HepG2 (cell line): ENCODE results near the gene FBXL20. TPM values are rescaled to one million over a fixed set of nuclear protein-coding genes. Genes with fewer than 3 reads are reported as not detected.

Experiments
- ATAC-seq: fragments of 200-7000 bp; cut with Tn5 transposase; 3 replicates; pipeline ENCODE4 v1.9.1; 2020; ENCODE audit warnings: mild to moderate bottlenecking, moderate library complexity
- BruUV-seq: library from RNA; stranded (reverse); fragments of 400-500 nt; replicated peaks from 2 replicates; lab custom pipeline; 2021; lab: Mats Ljungman, UMichigan
- CTCF ChIA-PET: fragments of 300-600 bp; formaldehyde crosslinking; extraction: SDS; loops from one replicate; lab custom pipeline; 2021; ENCODE audit warnings: low total read pairs, inconsistent platforms, low intra/inter-chr PET ratio; lab: Yijun Ruan, JAX
- POLR2A ChIA-PET: fragments of 350-600 bp; sonication (Branson Sonifier 250); formaldehyde crosslinking; loops from one replicate; lab custom pipeline; 2020; ENCODE audit warnings: antibody characterized with exemption, inconsistent platforms; lab: Yijun Ruan, JAX
- DNase-seq: peaks from one replicate; pipeline ENCODE4 v3.0.0-alpha.2; 2015; ENCODE audit warnings: low spot score
- FAIRE-seq: peaks from 3 replicates; lab custom pipeline; 2011; peaks lifted over from hg19 to GRCh38; lab: Jason Lieb, UNC
- H2AFZ ChIP-seq: one replicate; pipeline ENCODE4 v1.6.1; 2011; ENCODE audit warnings: low read length, inconsistent platforms
- H3K27ac ChIP-seq: fragments of 300-600 bp; 3 replicates; pipeline ENCODE4 v1.8.0; 2011; ENCODE audit warnings: mixed run types, mild to moderate bottlenecking, mixed read lengths, low read length, inconsistent platforms; ENCODE audit not compliant: insufficient read depth; ENCODE audit errors: extremely low read length
- H3K27me3 ChIP-seq, 2 experiments: fragments of 200-600 bp in 1 of 2; 2 replicates in 1 of 2; 3 replicates in 1 of 2; pipeline versions ENCODE4 v1.6.0 to v1.8.0; 2011; ENCODE audit warnings: low read length in 2 of 2, mild to moderate bottlenecking in 2 of 2, moderate library complexity in 2 of 2, inconsistent platforms in 1 of 2; ENCODE audit not compliant: insufficient read depth in 2 of 2, control insufficient read depth in 1 of 2
- H3K36me3 ChIP-seq, 2 experiments: fragments of 200-600 bp in 1 of 2; replicated peaks in 1 of 2; 2 replicates in 1 of 2; 3 replicates in 1 of 2; pipeline versions ENCODE4 v1.5.1 to v1.8.0; 2011; ENCODE audit warnings: low read length in 2 of 2, inconsistent platforms in 1 of 2; ENCODE audit not compliant: insufficient read depth in 2 of 2, control insufficient read depth in 1 of 2
- H3K4me1 ChIP-seq: 2 replicates; pipeline ENCODE4 v1.5.1; 2012; ENCODE audit warnings: low read length, inconsistent platforms; ENCODE audit not compliant: insufficient read depth
- H3K4me2 ChIP-seq: 2 replicates; pipeline ENCODE4 v1.6.0; 2011; ENCODE audit warnings: low read depth, low read length, inconsistent platforms
- H3K4me3 ChIP-seq, 3 experiments: fragments of 200-600 bp in 1 of 3; sonication (generic), shearing (Covaris generic) in 1 of 3; replicated peaks in 1 of 3; 2 replicates each; pipeline ENCODE4 v1.5.1; 2011 to 2016; ENCODE audit warnings: low read length in 3 of 3, inconsistent platforms in 2 of 3, low read depth in 2 of 3, mild to moderate bottlenecking in 2 of 3, control low read depth in 1 of 3, mixed read lengths in 1 of 3; ENCODE audit not compliant: insufficient read depth in 1 of 3
- H3K79me2 ChIP-seq: one replicate; pipeline ENCODE4 v1.6.1; 2011; ENCODE audit warnings: low read length, inconsistent platforms; ENCODE audit not compliant: insufficient read depth
- H3K9ac ChIP-seq: 2 replicates; pipeline ENCODE4 v1.6.0; 2011; ENCODE audit warnings: mild to moderate bottlenecking, low read depth, low read length, inconsistent platforms; ENCODE audit not compliant: insufficient read depth
- H3K9me3 ChIP-seq: 2 replicates; pipeline ENCODE4 v1.5.1; 2012; ENCODE audit warnings: mild to moderate bottlenecking, low read length
- H4K20me1 ChIP-seq: 2 replicates; pipeline ENCODE4 v1.6.0; 2011; ENCODE audit warnings: inconsistent platforms, mild to moderate bottlenecking, low read length, moderate library complexity; ENCODE audit not compliant: insufficient read depth
- FOXK1 ChIP-seq: sonication (generic); formaldehyde crosslinking; IDR thresholded peaks from 2 replicates; pipeline ENCODE4 v1.4.0; 2020; ENCODE audit warnings: low read depth, missing genetic modification reagents, borderline replicate concordance
- KDM1A ChIP-seq: IDR thresholded peaks from 2 replicates; pipeline ENCODE4 v1.6.1; 2016; ENCODE audit warnings: missing compliant biosample characterization
- KDM3A ChIP-seq: IDR thresholded peaks from 2 replicates; pipeline ENCODE4 v1.6.1; 2018; ENCODE audit warnings: low read depth, missing compliant biosample characterization
- MZF1 ChIP-seq: sonication (generic); formaldehyde crosslinking; IDR thresholded peaks from 2 replicates; pipeline ENCODE4 v1.8.1; 2023; ENCODE audit warnings: mild to moderate bottlenecking, missing genetic modification reagents, borderline replicate concordance
- NR2F6 ChIP-seq, 2 experiments: IDR thresholded peaks; 2 replicates each; pipeline ENCODE4 v1.6.1; 2016; ENCODE audit warnings: antibody characterized with exemption in 1 of 2, mild to moderate bottlenecking in 1 of 2
- SOX6 ChIP-seq, 2 experiments: fragments of 450-650 bp in 1 of 2; sonication (generic) in 1 of 2; formaldehyde crosslinking in 1 of 2; IDR thresholded peaks; 2 replicates each; pipeline versions ENCODE4 v1.4.0 to v1.6.1; 2017 to 2020; ENCODE audit warnings: antibody characterized with exemption in 1 of 2, mild to moderate bottlenecking in 1 of 2, missing genetic modification reagents in 1 of 2
- TBP ChIP-seq: sonication (generic); formaldehyde crosslinking; IDR thresholded peaks from 2 replicates; pipeline ENCODE4 v1.5.0; 2020; ENCODE audit warnings: missing genetic modification reagents
- TBX2 ChIP-seq: sonication (generic); formaldehyde crosslinking; IDR thresholded peaks from 2 replicates; pipeline ENCODE4 v1.5.0; 2020; ENCODE audit warnings: missing genetic modification reagents, mild to moderate bottlenecking, borderline replicate concordance
- ZKSCAN5 ChIP-seq: sonication (generic); formaldehyde crosslinking; IDR thresholded peaks from 2 replicates; pipeline ENCODE4 v1.5.1; 2020; ENCODE audit warnings: mild to moderate bottlenecking, missing genetic modification reagents
- ZNF17 ChIP-seq: sonication (generic); formaldehyde crosslinking; IDR thresholded peaks from 2 replicates; pipeline ENCODE4 v1.5.0; 2020; ENCODE audit warnings: mild to moderate bottlenecking, missing genetic modification reagents
- ZNF326 ChIP-seq: sonication (generic); formaldehyde crosslinking; IDR thresholded peaks from 2 replicates; pipeline ENCODE4 v1.4.0; 2020; ENCODE audit warnings: missing genetic modification reagents, borderline replicate concordance
- WGBS: methylation state at CpG from one replicate; pipeline ENCODE4 v1.1.6; 2017; ENCODE audit warnings: low lambda C conversion rate; 5-methylcytosine and 5-hydroxymethylcytosine counted together
- in situ Hi-C: cut with HindIII; loops from 2 replicates; pipeline ENCODE4 v1.10.0; 2017; ENCODE audit warnings: low pct_unique_long_range_greater_than_20kb; ENCODE audit not compliant: extremely low pct_ligation_motif_present
- intact Hi-C: fragments of 100-400 bp; cut with micrococcal nuclease; formaldehyde crosslinking; loops from one replicate; pipeline ENCODE4 v1.10.0; 2022; ENCODE audit not compliant: unreplicated experiment
- polyA plus RNA-seq, 8 experiments: library from polyadenylated mRNA; depleted of rRNA in 3 of 8; stranded (reverse) in 7 of 8; unstranded in 1 of 8; fragments of >200 nt; fragmentation: Illumina TruSeq in 4 of 8; extraction: Trizol in 4 of 8; gene quantifications; 2 replicates each; pipeline versions ENCODE4 v1.2.1 to v1.2.3, GENCODE V29; 2011 to 2016; ENCODE audit warnings: low read depth in 4 of 8, missing spikeins in 1 of 8, mixed read lengths in 1 of 8; ENCODE audit not compliant: insufficient read depth in 1 of 8
- total RNA-seq, 5 experiments: library from RNA; depleted of rRNA; stranded (reverse); fragments of >200 nt; fragmentation: Illumina TruSeq; extraction: Trizol; gene quantifications; 2 replicates each; pipeline ENCODE4 v1.2.3, GENCODE V29; 2016; ENCODE audit warnings: low read depth in 1 of 5
- TF ChIP-seq, protein P1 (sequence below): sonication (generic); formaldehyde crosslinking; IDR thresholded peaks from 2 replicates; pipeline ENCODE4 v1.5.0; 2020; ENCODE audit warnings: mild to moderate bottlenecking, missing genetic modification reagents, borderline replicate concordance
- TF ChIP-seq, protein P2 (sequence below): sonication (generic); formaldehyde crosslinking; IDR thresholded peaks from 2 replicates; pipeline ENCODE4 v1.4.0; 2020; ENCODE audit warnings: missing genetic modification reagents
- TF ChIP-seq, protein P3 (sequence below): sonication (generic); formaldehyde crosslinking; IDR thresholded peaks from 2 replicates; pipeline ENCODE4 v1.4.0; 2020; ENCODE audit warnings: mild to moderate bottlenecking, missing genetic modification reagents
- TF ChIP-seq, protein P4 (sequence below): sonication (generic); formaldehyde crosslinking; IDR thresholded peaks from 2 replicates; pipeline ENCODE4 v1.4.0; 2020; ENCODE audit warnings: missing genetic modification reagents
- TF ChIP-seq, protein P5 (sequence below): sonication (generic); formaldehyde crosslinking; IDR thresholded peaks from 2 replicates; pipeline ENCODE4 v1.8.0; 2023; ENCODE audit warnings: mild to moderate bottlenecking, missing genetic modification reagents

FBXL20 gene
- total and polyA plus RNA-seq, 2 of the 13 experiments (the other 11 are each of a cell fraction or from before 2014, with no cell fraction given) = 10.2 to 10.3 TPM

DNA sequence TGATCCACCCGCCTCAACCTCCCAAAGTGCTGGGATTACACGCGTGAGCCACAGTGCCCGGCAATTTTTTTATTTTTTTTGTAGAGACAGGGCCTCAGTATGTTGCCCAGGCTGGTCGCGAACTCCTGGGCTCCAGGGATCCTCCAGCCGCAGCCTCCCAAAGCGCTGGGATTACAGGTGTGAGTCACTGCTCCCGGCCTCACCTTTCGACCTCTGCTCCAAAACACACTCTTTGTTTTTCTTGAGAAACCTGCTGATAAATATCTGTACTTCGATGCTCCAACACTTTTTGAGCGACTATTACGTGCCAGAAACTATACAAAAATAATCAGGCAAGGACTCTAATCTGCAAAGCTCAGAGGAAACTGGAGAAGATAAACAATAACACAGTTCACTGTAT lies 48.6 kb upstream of the FBXL20 start:
- WGBS = 14% methylated on average over 13 of the region's 13 CpGs
- H3K4me2 ChIP-seq = peak overlapping the region; percentile 76
- in situ Hi-C loops = no loop called here
- H3K27me3 ChIP-seq = no peaks in the 10 kb centered on the region; a peak in 1 of 5 replicates
- H3K9ac ChIP-seq = peak overlapping the region; percentile 96
- no peak overlapping the region for H2AFZ ChIP-seq
- BruUV-seq = no TSS peak
- H3K9me3 ChIP-seq = no peaks in the 10 kb centered on the region
- H3K4me3 ChIP-seq = peak overlapping the region; percentile 92 to 98 (median 92)
- intact Hi-C loops = loop anchor here (2.0 kb wide), 1 partner anchor 15 kb away; no protein-coding TSS in a partner anchor
- DNase-seq (peak; percentile 60), ATAC-seq (no peak), FAIRE-seq (no peak)
- peaks cover 10% of the 10 kb centered on the region; the same call in 1 of the 2 replicates for H4K20me1 ChIP-seq
- peaks cover 5 to 21% of the 10 kb centered on the region in 2 experiments for H3K36me3 ChIP-seq
- ChIA-PET CTCF (no interaction called here), POLR2A (interaction anchor here (1.1 to 7.8 kb wide), 5 partner anchors 14 to 250 kb away, joined by 4 to 302 read pairs (median 8); partner anchors contain the start of genes CDK12, FBXL20 and RPL19)
- peak overlapping the region; percentile 94 for H3K27ac ChIP-seq
- H3K79me2 ChIP-seq = peaks cover 45% of the 10 kb centered on the region
- peaks cover 59% of the 10 kb centered on the region for H3K4me1 ChIP-seq
- TF ChIP-seq TBX2 (CRISPR knock-in tag) = peak; percentile 50
- TF ChIP-seq NR2F6 (IDR thresholded peaks at IDR 0.05) = peak; percentile 76
- peak; percentile 84 for TF ChIP-seq NR2F6 (CRISPR knock-in tag; IDR thresholded peaks at IDR 0.05)
- 0 out of 2 replicates have a peak, but pooled peaks have one; percentile 23 for TF ChIP-seq KDM3A (CRISPR knock-in tag)
- TF ChIP-seq, protein P1, sequence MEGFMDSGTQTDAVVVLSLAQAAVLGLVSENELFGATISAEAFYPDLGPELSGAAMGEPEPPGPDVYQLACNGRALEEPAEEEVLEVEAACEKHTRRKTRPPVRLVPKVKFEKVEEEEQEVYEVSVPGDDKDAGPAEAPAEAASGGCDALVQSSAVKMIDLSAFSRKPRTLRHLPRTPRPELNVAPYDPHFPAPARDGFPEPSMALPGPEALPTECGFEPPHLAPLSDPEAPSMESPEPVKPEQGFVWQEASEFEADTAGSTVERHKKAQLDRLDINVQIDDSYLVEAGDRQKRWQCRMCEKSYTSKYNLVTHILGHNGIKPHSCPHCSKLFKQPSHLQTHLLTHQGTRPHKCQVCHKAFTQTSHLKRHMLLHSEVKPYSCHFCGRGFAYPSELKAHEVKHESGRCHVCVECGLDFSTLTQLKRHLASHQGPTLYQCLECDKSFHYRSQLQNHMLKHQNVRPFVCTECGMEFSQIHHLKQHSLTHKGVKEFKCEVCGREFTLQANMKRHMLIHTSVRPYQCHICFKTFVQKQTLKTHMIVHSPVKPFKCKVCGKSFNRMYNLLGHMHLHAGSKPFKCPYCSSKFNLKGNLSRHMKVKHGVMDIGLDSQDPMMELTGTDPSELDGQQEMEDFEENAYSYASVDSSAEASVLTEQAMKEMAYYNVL (CRISPR knock-in tag) = no peak
- TF ChIP-seq ZNF17 = no peak
- TF ChIP-seq, protein P2, sequence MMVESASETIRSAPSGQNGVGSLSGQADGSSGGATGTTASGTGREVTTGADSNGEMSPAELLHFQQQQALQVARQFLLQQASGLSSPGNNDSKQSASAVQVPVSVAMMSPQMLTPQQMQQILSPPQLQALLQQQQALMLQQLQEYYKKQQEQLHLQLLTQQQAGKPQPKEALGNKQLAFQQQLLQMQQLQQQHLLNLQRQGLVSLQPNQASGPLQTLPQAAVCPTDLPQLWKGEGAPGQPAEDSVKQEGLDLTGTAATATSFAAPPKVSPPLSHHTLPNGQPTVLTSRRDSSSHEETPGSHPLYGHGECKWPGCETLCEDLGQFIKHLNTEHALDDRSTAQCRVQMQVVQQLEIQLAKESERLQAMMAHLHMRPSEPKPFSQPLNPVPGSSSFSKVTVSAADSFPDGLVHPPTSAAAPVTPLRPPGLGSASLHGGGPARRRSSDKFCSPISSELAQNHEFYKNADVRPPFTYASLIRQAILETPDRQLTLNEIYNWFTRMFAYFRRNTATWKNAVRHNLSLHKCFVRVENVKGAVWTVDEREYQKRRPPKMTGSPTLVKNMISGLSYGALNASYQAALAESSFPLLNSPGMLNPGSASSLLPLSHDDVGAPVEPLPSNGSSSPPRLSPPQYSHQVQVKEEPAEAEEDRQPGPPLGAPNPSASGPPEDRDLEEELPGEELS (CRISPR knock-in tag) = peak; percentile 58
- TF ChIP-seq KDM1A (CRISPR knock-in tag) = 0 out of 2 replicates have a peak, but pooled peaks have one; percentile 32
- no peak for TF ChIP-seq ZKSCAN5
- no peak for TF ChIP-seq SOX6 (IDR thresholded peaks at IDR 0.05)
- TF ChIP-seq SOX6 (CRISPR knock-in tag; IDR thresholded peaks at IDR 0.05) = 0 out of 2 replicates have a peak, but pooled peaks have one; percentile 18
- TF ChIP-seq, protein P3, sequence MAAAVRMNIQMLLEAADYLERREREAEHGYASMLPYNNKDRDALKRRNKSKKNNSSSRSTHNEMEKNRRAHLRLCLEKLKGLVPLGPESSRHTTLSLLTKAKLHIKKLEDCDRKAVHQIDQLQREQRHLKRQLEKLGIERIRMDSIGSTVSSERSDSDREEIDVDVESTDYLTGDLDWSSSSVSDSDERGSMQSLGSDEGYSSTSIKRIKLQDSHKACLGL = no peak
- TF ChIP-seq, protein P4, sequence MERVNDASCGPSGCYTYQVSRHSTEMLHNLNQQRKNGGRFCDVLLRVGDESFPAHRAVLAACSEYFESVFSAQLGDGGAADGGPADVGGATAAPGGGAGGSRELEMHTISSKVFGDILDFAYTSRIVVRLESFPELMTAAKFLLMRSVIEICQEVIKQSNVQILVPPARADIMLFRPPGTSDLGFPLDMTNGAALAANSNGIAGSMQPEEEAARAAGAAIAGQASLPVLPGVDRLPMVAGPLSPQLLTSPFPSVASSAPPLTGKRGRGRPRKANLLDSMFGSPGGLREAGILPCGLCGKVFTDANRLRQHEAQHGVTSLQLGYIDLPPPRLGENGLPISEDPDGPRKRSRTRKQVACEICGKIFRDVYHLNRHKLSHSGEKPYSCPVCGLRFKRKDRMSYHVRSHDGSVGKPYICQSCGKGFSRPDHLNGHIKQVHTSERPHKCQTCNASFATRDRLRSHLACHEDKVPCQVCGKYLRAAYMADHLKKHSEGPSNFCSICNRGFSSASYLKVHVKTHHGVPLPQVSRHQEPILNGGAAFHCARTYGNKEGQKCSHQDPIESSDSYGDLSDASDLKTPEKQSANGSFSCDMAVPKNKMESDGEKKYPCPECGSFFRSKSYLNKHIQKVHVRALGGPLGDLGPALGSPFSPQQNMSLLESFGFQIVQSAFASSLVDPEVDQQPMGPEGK (CRISPR knock-in tag) = 0 out of 2 replicates have a peak, but pooled peaks have one; percentile 13
- no peak for TF ChIP-seq TBP (CRISPR knock-in tag)
- TF ChIP-seq, protein P5, sequence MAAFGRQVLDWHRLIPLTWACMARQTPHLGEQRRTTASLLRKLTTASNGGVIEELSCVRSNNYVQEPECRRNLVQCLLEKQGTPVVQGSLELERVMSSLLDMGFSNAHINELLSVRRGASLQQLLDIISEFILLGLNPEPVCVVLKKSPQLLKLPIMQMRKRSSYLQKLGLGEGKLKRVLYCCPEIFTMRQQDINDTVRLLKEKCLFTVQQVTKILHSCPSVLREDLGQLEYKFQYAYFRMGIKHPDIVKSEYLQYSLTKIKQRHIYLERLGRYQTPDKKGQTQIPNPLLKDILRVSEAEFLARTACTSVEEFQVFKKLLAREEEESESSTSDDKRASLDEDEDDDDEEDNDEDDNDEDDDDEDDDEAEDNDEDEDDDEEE (CRISPR knock-in tag) = no peak
- TF ChIP-seq FOXK1 (CRISPR knock-in tag) = peak; percentile 36; the same call in 1 of the 2 replicates
- no peak for TF ChIP-seq ZNF326 (CRISPR knock-in tag)
- TF ChIP-seq MZF1 (CRISPR knock-in tag) = no peak
